Measurements from ENCODE around the gene FADS2.
A peak's percentile ranks its signal among the peaks of the same experiment; 100 is the strongest.

The FADS2 gene

DNA sequence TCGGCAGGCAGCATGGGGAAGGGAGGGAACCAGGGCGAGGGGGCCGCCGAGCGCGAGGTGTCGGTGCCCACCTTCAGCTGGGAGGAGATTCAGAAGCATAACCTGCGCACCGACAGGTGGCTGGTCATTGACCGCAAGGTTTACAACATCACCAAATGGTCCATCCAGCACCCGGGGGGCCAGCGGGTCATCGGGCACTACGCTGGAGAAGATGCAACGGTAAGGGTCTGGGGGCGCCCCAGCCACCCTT lies 204 bp downstream of the FADS2 start:
- no peak overlapping the region for H3K27ac ChIP-seq (replicated peaks)
- DNase-seq (ENCODE audit: low read depth in 1 of 2, low spot score in 1 of 2) = no peak
- peaks cover 36% of the 10 kb centered on the region for H3K27me3 ChIP-seq (ENCODE audit: insufficient read depth, poor library complexity, severe bottlenecking)
- peak overlapping the region; percentile 36 for H3K4me3 ChIP-seq (replicated peaks; ENCODE audit: insufficient read depth, low read length)
- TF ChIP-seq, protein P1, sequence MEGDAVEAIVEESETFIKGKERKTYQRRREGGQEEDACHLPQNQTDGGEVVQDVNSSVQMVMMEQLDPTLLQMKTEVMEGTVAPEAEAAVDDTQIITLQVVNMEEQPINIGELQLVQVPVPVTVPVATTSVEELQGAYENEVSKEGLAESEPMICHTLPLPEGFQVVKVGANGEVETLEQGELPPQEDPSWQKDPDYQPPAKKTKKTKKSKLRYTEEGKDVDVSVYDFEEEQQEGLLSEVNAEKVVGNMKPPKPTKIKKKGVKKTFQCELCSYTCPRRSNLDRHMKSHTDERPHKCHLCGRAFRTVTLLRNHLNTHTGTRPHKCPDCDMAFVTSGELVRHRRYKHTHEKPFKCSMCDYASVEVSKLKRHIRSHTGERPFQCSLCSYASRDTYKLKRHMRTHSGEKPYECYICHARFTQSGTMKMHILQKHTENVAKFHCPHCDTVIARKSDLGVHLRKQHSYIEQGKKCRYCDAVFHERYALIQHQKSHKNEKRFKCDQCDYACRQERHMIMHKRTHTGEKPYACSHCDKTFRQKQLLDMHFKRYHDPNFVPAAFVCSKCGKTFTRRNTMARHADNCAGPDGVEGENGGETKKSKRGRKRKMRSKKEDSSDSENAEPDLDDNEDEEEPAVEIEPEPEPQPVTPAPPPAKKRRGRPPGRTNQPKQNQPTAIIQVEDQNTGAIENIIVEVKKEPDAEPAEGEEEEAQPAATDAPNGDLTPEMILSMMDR (IDR thresholded peaks at IDR 0.05; ENCODE audit: insufficient read depth, low read length) = no peak
- no peak for TF ChIP-seq SPI1 (IDR thresholded peaks at IDR 0.05; ENCODE audit: borderline replicate concordance, low read depth)
- TF ChIP-seq POLR2AphosphoS5 (IDR thresholded peaks at IDR 0.05; ENCODE audit: low read depth) = 0 out of 2 replicates have a peak, but pooled peaks have one; percentile 2

DNA sequence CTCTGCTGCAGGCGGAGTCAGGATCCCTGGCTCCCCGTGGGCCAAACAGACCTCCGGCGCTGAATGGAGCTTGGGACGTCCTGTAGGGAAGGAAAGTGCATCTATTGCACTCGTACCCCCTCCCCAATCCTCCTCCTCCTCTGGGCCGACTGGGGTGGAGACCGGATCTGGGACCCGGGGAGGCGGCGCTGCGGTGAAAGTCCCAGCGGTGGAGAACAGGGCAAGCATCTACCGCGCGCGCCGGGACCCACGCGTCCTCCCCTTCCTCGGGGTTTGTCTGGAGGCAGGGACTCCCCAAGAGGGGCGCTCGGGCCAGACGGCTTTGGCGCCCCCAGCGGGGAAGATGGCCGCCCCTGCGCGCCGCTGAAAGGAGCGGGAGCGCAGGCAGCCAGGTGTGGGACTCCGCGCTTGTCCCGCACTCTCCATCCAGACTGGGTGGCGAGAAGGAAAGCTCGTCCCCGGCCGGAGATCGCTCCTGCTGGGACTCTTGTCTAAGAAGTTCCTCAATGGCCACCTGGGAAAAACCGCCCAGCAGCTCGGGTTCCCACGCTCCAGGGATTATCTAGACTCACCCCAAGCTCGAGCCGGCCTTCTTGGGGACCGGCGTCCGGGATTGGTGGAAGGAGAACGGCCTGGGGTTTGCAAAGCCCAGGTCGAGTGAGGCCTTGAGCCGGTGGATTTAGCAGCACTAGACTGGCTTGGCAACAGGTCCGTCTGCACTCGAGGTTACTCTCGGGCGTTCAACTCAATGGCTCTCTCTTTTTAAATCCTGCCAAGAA lies 718 bp downstream of the FADS2 start:
- peaks cover 36% of the 10 kb centered on the region for H3K27me3 ChIP-seq (ENCODE audit: insufficient read depth, poor library complexity, severe bottlenecking)
- TF ChIP-seq, protein P1 (IDR thresholded peaks at IDR 0.05; ENCODE audit: insufficient read depth, low read length) = no peak
- TF ChIP-seq, protein P2, sequence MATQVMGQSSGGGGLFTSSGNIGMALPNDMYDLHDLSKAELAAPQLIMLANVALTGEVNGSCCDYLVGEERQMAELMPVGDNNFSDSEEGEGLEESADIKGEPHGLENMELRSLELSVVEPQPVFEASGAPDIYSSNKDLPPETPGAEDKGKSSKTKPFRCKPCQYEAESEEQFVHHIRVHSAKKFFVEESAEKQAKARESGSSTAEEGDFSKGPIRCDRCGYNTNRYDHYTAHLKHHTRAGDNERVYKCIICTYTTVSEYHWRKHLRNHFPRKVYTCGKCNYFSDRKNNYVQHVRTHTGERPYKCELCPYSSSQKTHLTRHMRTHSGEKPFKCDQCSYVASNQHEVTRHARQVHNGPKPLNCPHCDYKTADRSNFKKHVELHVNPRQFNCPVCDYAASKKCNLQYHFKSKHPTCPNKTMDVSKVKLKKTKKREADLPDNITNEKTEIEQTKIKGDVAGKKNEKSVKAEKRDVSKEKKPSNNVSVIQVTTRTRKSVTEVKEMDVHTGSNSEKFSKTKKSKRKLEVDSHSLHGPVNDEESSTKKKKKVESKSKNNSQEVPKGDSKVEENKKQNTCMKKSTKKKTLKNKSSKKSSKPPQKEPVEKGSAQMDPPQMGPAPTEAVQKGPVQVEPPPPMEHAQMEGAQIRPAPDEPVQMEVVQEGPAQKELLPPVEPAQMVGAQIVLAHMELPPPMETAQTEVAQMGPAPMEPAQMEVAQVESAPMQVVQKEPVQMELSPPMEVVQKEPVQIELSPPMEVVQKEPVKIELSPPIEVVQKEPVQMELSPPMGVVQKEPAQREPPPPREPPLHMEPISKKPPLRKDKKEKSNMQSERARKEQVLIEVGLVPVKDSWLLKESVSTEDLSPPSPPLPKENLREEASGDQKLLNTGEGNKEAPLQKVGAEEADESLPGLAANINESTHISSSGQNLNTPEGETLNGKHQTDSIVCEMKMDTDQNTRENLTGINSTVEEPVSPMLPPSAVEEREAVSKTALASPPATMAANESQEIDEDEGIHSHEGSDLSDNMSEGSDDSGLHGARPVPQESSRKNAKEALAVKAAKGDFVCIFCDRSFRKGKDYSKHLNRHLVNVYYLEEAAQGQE (IDR thresholded peaks at IDR 0.05; ENCODE audit: insufficient replicate concordance, low read depth) = no peak
- H3K27ac ChIP-seq (replicated peaks) = no peak overlapping the region
- DNase-seq (ENCODE audit: low read depth in 1 of 2, low spot score in 1 of 2) = no peak
- peak overlapping the region; percentile 36 for H3K4me3 ChIP-seq (replicated peaks; ENCODE audit: insufficient read depth, low read length)

DNA sequence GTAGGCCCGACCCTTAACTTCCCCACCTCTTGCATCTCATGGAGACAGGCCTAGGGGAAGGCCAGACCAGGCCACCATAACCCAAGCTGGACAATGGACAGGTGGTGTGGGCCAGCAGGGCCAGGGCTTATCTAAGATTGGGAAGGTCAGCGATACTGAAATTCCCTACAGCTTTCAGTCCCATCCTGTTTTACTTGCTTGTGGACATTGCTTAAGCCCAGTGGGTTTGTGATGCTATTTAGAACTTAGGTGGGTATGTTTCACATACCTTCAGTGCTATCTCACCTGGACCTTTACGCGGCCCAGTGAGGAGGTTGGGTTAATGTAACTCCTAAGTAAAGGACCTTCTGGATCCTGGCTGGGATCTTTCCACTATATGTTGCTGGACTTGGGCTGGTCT lies 1.7 kb downstream of the FADS2 start:
- Histone ChIP-seq H3K27me3 (ENCODE audit: insufficient read depth, poor library complexity, severe bottlenecking) (peaks cover 36% of the 10 kb centered on the region), H3K27ac (replicated peaks) (no peak overlapping the region), H3K4me3 (replicated peaks; ENCODE audit: insufficient read depth, low read length) (no peak overlapping the region)
- TF ChIP-seq, protein P2 (IDR thresholded peaks at IDR 0.05; ENCODE audit: insufficient replicate concordance, low read depth) = no peak
- TF ChIP-seq, protein P1 (IDR thresholded peaks at IDR 0.05; ENCODE audit: insufficient read depth, low read length) = no peak
- TF ChIP-seq SPI1 (IDR thresholded peaks at IDR 0.05; ENCODE audit: borderline replicate concordance, low read depth) = no peak
- TF ChIP-seq POLR2AphosphoS5 (IDR thresholded peaks at IDR 0.05; ENCODE audit: low read depth) = no peak
- TF ChIP-seq GABPA (IDR thresholded peaks at IDR 0.05; ENCODE audit: low read depth) = no peak
- no peak for DNase-seq (ENCODE audit: low read depth in 1 of 2, low spot score in 1 of 2)
